Common myeloid progenitor, CD34-positive (primary cell): Measurements from ENCODE around the gene VPS13D.
A peak's percentile ranks its signal among the peaks of the same experiment; 100 is the strongest.

Source experiments
- CTCF ChIA-PET: fragments of 350-600 bp; sonication (Branson Sonifier 250); formaldehyde crosslinking; loops from one replicate; lab custom pipeline; 2021; ENCODE audit warnings: antibody characterized with exemption; lab: Charles Lee
- POLR2A ChIA-PET: fragments of 350-600 bp; sonication (Branson Sonifier 250); formaldehyde crosslinking; loops from one replicate; lab custom pipeline; 2021; ENCODE audit warnings: antibody characterized with exemption; lab: Charles Lee
- DNase-seq, 3 donors: peaks; one replicate each; pipeline versions ENCODE4 v3.0.0 to v3.0.0-alpha.2; 2013
- H3K27ac ChIP-seq, 2 experiments: 1 replicate in 1 of 2; 2 replicates in 1 of 2; pipeline ENCODE4 v1.7.0; 2013; ENCODE audit warnings: inconsistent platforms in 2 of 2, low read length in 2 of 2, mild to moderate bottlenecking in 2 of 2, low read depth in 1 of 2, moderate library complexity in 1 of 2; ENCODE audit not compliant: severe bottlenecking in 2 of 2, insufficient read depth in 1 of 2, poor library complexity in 1 of 2
- H3K27me3 ChIP-seq, 5 experiments: replicated peaks in 2 of 5; 1 replicate in 3 of 5; 2 replicates in 2 of 5; pipeline versions ENCODE4 v1.6.1 to v1.7.0; 2013; ENCODE audit warnings: low read length in 4 of 5, mild to moderate bottlenecking in 2 of 5, moderate library complexity in 2 of 5, inconsistent platforms in 1 of 5; ENCODE audit not compliant: insufficient read depth in 5 of 5, control insufficient read depth in 4 of 5
- H3K36me3 ChIP-seq, 4 experiments: 1 replicate in 2 of 4; 2 replicates in 2 of 4; pipeline versions ENCODE4 v1.6.1 to v1.7.0; 2013; ENCODE audit warnings: low read length in 3 of 4, control low read depth in 1 of 4, mild to moderate bottlenecking in 1 of 4; ENCODE audit not compliant: control insufficient read depth in 4 of 4, insufficient read depth in 4 of 4
- H3K4me1 ChIP-seq, 4 experiments: 1 replicate in 3 of 4; 2 replicates in 1 of 4; pipeline versions ENCODE4 v1.6.1 to v1.7.1; 2013; ENCODE audit warnings: low read length in 3 of 4, mild to moderate bottlenecking in 3 of 4, control low read depth in 1 of 4, inconsistent platforms in 1 of 4, moderate library complexity in 1 of 4; ENCODE audit not compliant: control insufficient read depth in 4 of 4, insufficient read depth in 4 of 4; ENCODE audit errors: control extremely low read depth in 1 of 4
- H3K4me3 ChIP-seq, 7 experiments: 1 replicate in 4 of 7; 2 replicates in 3 of 7; pipeline versions ENCODE4 v1.5.1 to v1.7.0; 2013; ENCODE audit warnings: mild to moderate bottlenecking in 7 of 7, low read length in 6 of 7, moderate library complexity in 6 of 7, inconsistent platforms in 2 of 7, low read depth in 2 of 7, control low read depth in 1 of 7; ENCODE audit not compliant: insufficient read depth in 4 of 7, control insufficient read depth in 1 of 7; ENCODE audit errors: extremely low read depth in 1 of 7
- H3K9me3 ChIP-seq, 5 experiments: 1 replicate in 4 of 5; 2 replicates in 1 of 5; pipeline versions ENCODE4 v1.6.1 to v1.7.1; 2013; ENCODE audit warnings: low read length in 4 of 5, mild to moderate bottlenecking in 2 of 5, inconsistent platforms in 1 of 5, low read depth in 1 of 5, moderate library complexity in 1 of 5; ENCODE audit not compliant: control insufficient read depth in 4 of 5, insufficient read depth in 2 of 5; ENCODE audit errors: control extremely low read depth in 1 of 5
- WGBS: methylation state at CpG from one replicate; pipeline ENCODE4 v1.1.5; 2013; ENCODE audit not compliant: insufficient coverage; 5-methylcytosine and 5-hydroxymethylcytosine counted together

Gene VPS13D

DNA sequence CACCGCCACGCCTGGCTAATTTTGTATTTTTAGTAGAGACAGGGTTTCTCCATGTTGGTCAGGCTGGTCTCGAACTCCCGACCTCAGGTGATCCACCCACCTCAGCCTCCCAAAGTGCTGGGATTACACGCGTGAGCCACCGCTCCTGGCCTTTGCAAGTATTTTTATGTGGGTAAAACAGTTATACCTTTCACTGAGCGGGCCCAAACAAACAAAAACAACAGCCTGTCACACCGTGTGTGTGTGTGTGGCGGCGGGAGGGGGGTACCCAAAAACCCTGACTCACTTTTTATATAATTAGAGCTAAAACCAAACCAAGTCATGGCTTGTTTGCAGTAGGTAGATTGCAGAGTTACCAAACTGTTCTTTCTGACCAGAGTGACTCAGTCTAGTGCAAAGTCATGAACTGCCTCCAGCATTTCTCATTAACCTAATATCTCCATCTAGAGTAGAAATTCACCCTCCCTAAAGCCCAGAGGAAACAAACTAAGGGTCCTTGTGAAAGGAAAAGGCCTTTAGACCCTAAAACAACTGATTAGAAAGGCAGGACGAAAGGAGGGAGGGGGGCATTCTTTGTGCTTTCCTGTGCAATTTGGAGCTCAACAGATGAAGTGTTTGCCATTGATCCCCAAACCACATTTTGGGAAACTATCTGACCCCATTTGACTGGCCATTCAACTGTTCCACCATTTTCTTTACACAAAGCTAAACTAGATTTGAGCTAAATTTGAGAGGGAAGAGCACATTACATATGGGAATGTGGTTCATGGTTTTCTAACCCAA is 207.2 kb downstream of the VPS13D start:
- WGBS: 94% methylated on average over 4 of the region's 12 CpGs
- CTCF ChIA-PET: interaction anchor here (1.3 kb wide), 1 partner anchor 29 kb away, joined by 6 read pairs; no protein-coding TSS in a partner anchor
- peak in 2 of 3 donors; percentile 38 to 49 for DNase-seq
- H3K4me3 ChIP-seq: no peak overlapping the region
- POLR2A ChIA-PET: no interaction called here
- H3K9me3 ChIP-seq: no peaks in the 10 kb centered on the region
- H3K27me3 ChIP-seq: no peaks in the 10 kb centered on the region
- H3K36me3 ChIP-seq: peaks cover 0 to 11% (median 0%) of the 10 kb centered on the region in 4 experiments
- peaks cover 20 to 36% (median 32%) of the 10 kb centered on the region in 4 experiments for H3K4me1 ChIP-seq
- no peak overlapping the region for H3K27ac ChIP-seq

DNA sequence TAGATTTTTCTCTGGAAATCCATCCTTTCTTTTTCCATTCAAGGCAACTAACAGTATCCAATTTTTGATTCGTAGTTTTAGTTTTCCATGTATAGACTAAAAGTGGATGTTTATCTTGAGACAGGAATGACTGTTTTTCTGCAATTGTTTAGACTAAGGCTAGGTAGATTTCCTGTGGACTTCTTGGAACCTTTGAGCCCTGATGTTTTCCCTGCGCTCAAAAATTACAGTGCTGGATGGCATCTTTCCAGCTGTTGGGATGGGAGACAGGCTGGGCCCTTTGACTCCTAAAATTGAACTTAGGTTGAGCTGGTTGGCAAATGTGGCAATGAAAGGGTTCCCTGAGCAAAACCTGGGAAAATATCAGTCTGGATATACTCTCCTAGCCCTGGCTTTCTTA is 207.8 kb downstream of the VPS13D start:
- Histone ChIP-seq H3K9me3 (no peaks in the 10 kb centered on the region), H3K27me3 (no peaks in the 10 kb centered on the region), H3K4me3 (no peak overlapping the region), H3K4me1 (peaks cover 20 to 36% (median 32%) of the 10 kb centered on the region in 4 experiments), H3K27ac (no peak overlapping the region), H3K36me3 (peaks cover 0 to 11% (median 0%) of the 10 kb centered on the region in 4 experiments)
- WGBS: 100% methylated on average over 1 of the region's 2 CpGs
- DNase-seq: no peak
- ChIA-PET POLR2A (no interaction called here), CTCF (interaction anchor here (1.3 kb wide), 1 partner anchor 30 kb away, joined by 6 read pairs; no protein-coding TSS in a partner anchor)

DNA sequence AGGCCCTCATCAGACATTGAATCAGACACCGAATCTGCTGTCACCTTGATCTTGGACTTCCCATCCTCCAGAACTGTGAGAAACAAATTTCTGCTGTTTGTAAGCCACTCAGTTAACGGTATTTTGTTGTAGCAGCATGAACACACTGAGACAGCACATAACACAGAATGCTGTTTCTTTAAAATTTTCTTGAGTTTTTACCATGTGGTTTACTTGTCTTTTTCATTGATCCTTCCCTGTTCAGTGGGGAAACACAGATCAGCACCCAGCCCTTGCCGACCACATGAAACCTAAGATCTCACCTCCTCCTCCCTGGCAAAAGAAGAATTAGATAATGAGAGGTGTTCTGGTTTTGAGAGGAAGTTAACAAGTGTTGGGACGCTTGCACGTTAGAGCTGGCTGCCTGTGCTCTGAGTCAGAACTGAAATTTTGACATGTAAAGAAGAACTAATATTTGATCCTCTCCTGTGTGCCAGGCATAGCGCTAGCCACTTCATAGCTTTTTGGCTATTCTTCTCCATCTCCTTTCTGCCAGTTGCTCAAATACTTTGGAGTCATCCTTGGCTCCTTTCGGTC is 208.6 kb downstream of the VPS13D start:
- Histone ChIP-seq H3K4me3 (no peak overlapping the region), H3K36me3 (peaks cover 0 to 8% (median 0%) of the 10 kb centered on the region in 4 experiments), H3K27me3 (no peaks in the 10 kb centered on the region), H3K27ac (no peak overlapping the region), H3K9me3 (no peaks in the 10 kb centered on the region), H3K4me1 (peaks cover 20 to 36% (median 29%) of the 10 kb centered on the region in 4 experiments)
- 71% methylated on average over 6 of the region's 7 CpGs for WGBS
- ChIA-PET CTCF (interaction anchor here (0.9 kb wide), 1 partner anchor 38 kb away, joined by 3 read pairs; no protein-coding TSS in a partner anchor), POLR2A (interaction anchor here (0.6 kb wide), 1 partner anchor 27 kb away, joined by 3 read pairs; no protein-coding TSS in a partner anchor)
- DNase-seq: peak in 2 of 3 donors; percentile 44 to 46

DNA sequence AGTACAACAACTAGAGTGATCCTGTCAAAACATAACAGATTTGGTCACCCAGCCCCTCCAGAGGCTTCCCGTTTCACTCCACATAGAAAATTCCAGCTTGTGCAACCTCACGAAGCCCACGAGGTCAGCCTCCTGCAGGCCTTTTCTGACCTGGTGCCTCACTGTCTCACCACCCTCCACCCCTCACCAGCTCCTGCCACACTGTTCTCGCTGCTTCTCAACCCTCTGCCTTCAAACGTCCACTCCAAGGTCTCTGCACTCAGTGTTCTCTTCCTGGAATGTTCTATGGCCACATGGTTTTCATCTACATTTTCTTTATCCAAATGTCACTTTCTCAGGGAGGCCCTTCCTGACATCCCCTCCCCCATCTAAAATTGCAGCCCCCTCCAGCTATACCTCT is 209.2 kb downstream of the VPS13D start:
- Histone ChIP-seq H3K27me3 (no peaks in the 10 kb centered on the region), H3K4me1 (peaks cover 19 to 31% (median 23%) of the 10 kb centered on the region in 4 experiments), H3K9me3 (no peaks in the 10 kb centered on the region), H3K4me3 (no peak overlapping the region), H3K36me3 (peaks cover 0 to 8% (median 0%) of the 10 kb centered on the region in 4 experiments), H3K27ac (no peak overlapping the region)
- ChIA-PET CTCF (interaction anchor here (0.9 kb wide), 1 partner anchor 37 kb away, joined by 3 read pairs; no protein-coding TSS in a partner anchor), POLR2A (interaction anchor here (0.6 kb wide), 2 partner anchors 10 to 28 kb away, joined by 3 to 6 read pairs; no protein-coding TSS in a partner anchor)
- DNase-seq: no peak
- 93% methylated on average over 5 of the region's 5 CpGs for WGBS

DNA sequence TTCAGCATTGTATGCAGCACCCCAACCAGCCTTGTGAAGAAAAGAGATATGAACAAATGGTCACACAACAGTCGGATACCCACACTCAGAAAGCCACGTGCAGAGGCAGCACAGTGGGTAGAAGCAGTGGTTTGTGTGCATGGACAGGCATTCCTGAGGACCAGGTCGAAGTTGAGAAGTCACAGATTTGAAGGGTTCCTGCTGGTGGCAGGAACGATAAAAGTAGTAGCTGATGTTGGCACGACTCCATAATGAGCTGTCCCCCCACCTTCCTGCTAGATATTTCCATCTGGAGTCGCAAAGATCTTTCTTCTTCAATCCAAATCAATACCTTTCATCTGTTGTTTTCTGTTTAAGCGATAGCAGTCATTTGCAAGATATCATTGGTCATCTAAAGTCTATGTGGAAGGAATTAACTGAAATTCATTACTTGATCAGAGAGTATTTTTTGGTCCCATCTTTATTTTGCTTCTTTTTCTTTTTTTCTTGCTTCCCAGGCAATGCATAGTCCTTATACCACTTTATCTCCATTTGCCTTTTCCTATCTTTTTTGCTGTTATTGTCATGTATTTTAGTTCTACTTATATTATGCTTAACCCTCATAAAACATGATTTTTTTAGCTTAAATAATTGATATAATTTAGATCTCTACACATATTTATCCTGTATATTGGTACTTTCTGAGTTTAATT is 211.7 kb downstream of the VPS13D start:
- Histone ChIP-seq H3K27me3 (no peaks in the 10 kb centered on the region), H3K36me3 (peaks cover 0 to 8% (median 0%) of the 10 kb centered on the region in 4 experiments), H3K4me1 (peaks cover 0 to 8% (median 3%) of the 10 kb centered on the region in 4 experiments), H3K27ac (no peak overlapping the region), H3K4me3 (no peak overlapping the region), H3K9me3 (no peaks in the 10 kb centered on the region)
- ChIA-PET POLR2A (no interaction called here), CTCF (interaction anchor here (0.9 to 1.0 kb wide), 2 partner anchors 19 to 185 kb away, joined by 3 to 4 read pairs; no protein-coding TSS in a partner anchor)
- DNase-seq: peak in 1 of 3 donors; percentile 24
- WGBS: 81% methylated on average over 5 of the region's 7 CpGs

DNA sequence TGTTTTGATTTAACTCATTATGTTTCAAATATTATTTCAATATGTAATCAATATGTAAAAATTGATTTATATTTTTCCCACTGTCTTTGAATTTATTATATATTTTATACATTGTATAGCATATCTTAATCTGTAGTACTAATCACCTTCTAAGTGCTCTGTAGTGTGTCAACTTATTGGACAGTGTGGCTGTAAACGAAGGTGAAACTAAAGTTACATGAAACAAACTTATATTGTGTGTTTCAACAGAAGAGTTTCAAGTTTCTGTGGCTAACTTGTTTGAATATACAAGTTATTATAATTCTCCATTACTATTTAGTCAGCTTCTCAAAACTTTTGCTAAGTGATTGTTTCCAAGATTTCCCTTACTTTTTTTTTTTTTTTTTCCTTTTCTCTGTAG is 212.4 kb downstream of the VPS13D start:
- CTCF ChIA-PET: interaction anchor here (0.9 to 1.0 kb wide), 2 partner anchors 20 to 184 kb away, joined by 3 to 4 read pairs; no protein-coding TSS in a partner anchor
- Histone ChIP-seq H3K27me3 (no peaks in the 10 kb centered on the region), H3K4me1 (peaks cover 0 to 8% (median 3%) of the 10 kb centered on the region in 4 experiments), H3K9me3 (no peaks in the 10 kb centered on the region), H3K4me3 (no peak overlapping the region), H3K36me3 (peaks cover 0 to 8% (median 0%) of the 10 kb centered on the region in 4 experiments), H3K27ac (no peak overlapping the region)
- no peak for DNase-seq
- POLR2A ChIA-PET: no interaction called here
- no CpG with 5 or more reads among the region's 1 CpG for WGBS
